Heart right ventricle (tissue), 16 donors: ENCODE data around the gene GOLGA8O. TPM values are rescaled to one million over a fixed set of nuclear protein-coding genes. Genes with fewer than 3 reads are reported as not detected.
"Not testable (repeated sequence)": the region's sequence is repeated elsewhere in the genome, so short reads cannot be mapped to it uniquely, and the experiment has no call there.

Experiments
- ATAC-seq, 8 donors: fragments of 200-7000 bp; cut with Tn5 transposase; one replicate each; pipeline ENCODE4 v1.9.1; 2020; ENCODE audit warnings: mild to moderate bottlenecking in 8 of 8, moderate library complexity in 8 of 8, moderate number of reproducible peaks in 1 of 8
- DNase-seq, 2 donors: peaks; one replicate each; pipeline ENCODE4 v3.0.0-alpha.2; 2020
- H3K27ac ChIP-seq, 10 donors: fragments of 200-600 bp; sonication (generic) in 2 of 10; one replicate each; pipeline versions ENCODE4 v1.5.0 to v1.8.0; 2020 to 2022; ENCODE audit warnings: mild to moderate bottlenecking in 3 of 10
- H3K27me3 ChIP-seq, 7 donors: fragments of 200-600 bp; one replicate each; pipeline ENCODE4 v1.8.0; 2021 to 2022; ENCODE audit warnings: mild to moderate bottlenecking in 2 of 7
- H3K36me3 ChIP-seq, 9 donors: fragments of 200-600 bp; sonication (generic) in 1 of 9; one replicate each; pipeline versions ENCODE4 v1.5.0 to v1.8.0; 2020 to 2022; ENCODE audit warnings: mild to moderate bottlenecking in 2 of 9
- H3K4me1 ChIP-seq, 9 donors: fragments of 200-600 bp; sonication (generic) in 1 of 9; one replicate each; pipeline versions ENCODE4 v1.5.0 to v1.8.0; 2020 to 2022; ENCODE audit warnings: mild to moderate bottlenecking in 4 of 9
- H3K4me3 ChIP-seq, 10 donors: fragments of 200-600 bp; sonication (generic) in 2 of 10; one replicate each; pipeline versions ENCODE4 v1.5.0 to v1.8.0; 2020 to 2022; ENCODE audit warnings: mild to moderate bottlenecking in 7 of 10, moderate library complexity in 2 of 10
- H3K9me3 ChIP-seq, 11 donors: fragments of 200-600 bp in 10 of 11; sonication (generic) in 2 of 11; one replicate each; pipeline versions ENCODE4 v1.5.0 to v1.8.0; 2013 to 2022; ENCODE audit warnings: mild to moderate bottlenecking in 2 of 11, control low read depth in 1 of 11, moderate library complexity in 1 of 11
- CTCF ChIP-seq, 9 donors: fragments of 200-600 bp; sonication (generic) in 2 of 9; IDR thresholded peaks; one replicate each; pipeline versions ENCODE4 v1.5.0 to v1.8.0; 2021 to 2022; ENCODE audit warnings: antibody characterized with exemption in 9 of 9, mild to moderate bottlenecking in 5 of 9, moderate library complexity in 1 of 9
- WGBS, 2 donors: extraction: QIAGEN DNeasy Blood & Tissue Kit; methylation state at CpG; one replicate each; pipeline ENCODE4 v1.1.7; 2013; ENCODE audit warnings: inconsistent platforms in 1 of 2; 5-methylcytosine and 5-hydroxymethylcytosine counted together
- intact Hi-C, 10 donors: fragments of 100-400 bp; cut with DNase I; formaldehyde crosslinking; loops; one replicate each; pipeline versions ENCODE4 v1.11.1 to v1.14.2; 2022
- polyA plus RNA-seq, 2 donors: library from polyadenylated mRNA; stranded (reverse); fragments of 200-250 nt; gene quantifications; one replicate each; pipeline ENCODE4 v1.2.3, GENCODE V29; 2013
- total RNA-seq, 10 donors: library from RNA; stranded (reverse); fragmentation: NEBNext Ultra II Directional in 3 of 10; extraction: Animal tissue kit (Norgen Biotek cat#: 25700) in 3 of 10; gene quantifications; one replicate each; pipeline versions ENCODE4 v1.2.1 to v1.2.4, GENCODE V29; 2021 to 2023
- donor health status: Arrhythmogenic right ventricular cardiomyopathy.
- donor health status: ischemic (EF 13 %, LVEDD 7.1; RV severe dilation, severe dysfunction).
- donor health status: healthy with polysubstance abuse.
- donor health status: DM: no; HTN: yes; CAD: no.
- donor health status: DM: no; HTN: no; CAD: no.
- donor health status: ischemic (EF 25% LVEDD 6.9; RV normal size, moderate dysfunction).
- donor health status: ischemic (EF 25% LVEDD 5.7; RV mildly dilated, moderate dysfunction).
- donor health status: healthy.
- donor health status: DM: yes; HTN: yes; CAD: no.
- donor health status: Ischemic cardiomyopathy.
- donor health status: ischemic (EF 35%, LVEDD 5.7; RV mildly dilated, moderate dysfunction).
- donor health status: nonischemic (EF 11% LVEDD 7.7; RV severe dilation, severe dysfunction).
- donor health status: DM: yes; HTN: yes; CAD: no.
- donor health status: PGD.
- donor health status: ischemic (EF 29% LVEDD 5.4; RV normal size, mild dysfunction).
- donor health status: nonischemic (EF 23%, LVEDD 6.1; RV moderate dilation, normal function).

Gene GOLGA8O
- total and polyA plus RNA-seq, 12 donors: 0.14 to 4.8 (median 0.72) TPM; not detected in 1

GRCh38 chr15:32440445-32440977 is 14.9 kb downstream of the GOLGA8O start:
- H3K27me3 ChIP-seq, H3K4me3 ChIP-seq, H3K9me3 ChIP-seq, ATAC-seq, H3K27ac ChIP-seq, intact Hi-C loops, H3K4me1 ChIP-seq, DNase-seq, H3K36me3 ChIP-seq: not testable (repeated sequence)
- WGBS, 2 donors: 15% methylated on average over 4 of the region's 12 CpGs; no CpG with 5 or more reads in 1 of the 2 donors
- TF ChIP-seq CTCF (IDR thresholded peaks at IDR 0.05): peak in 3 of 9 donors; percentile 10 to 24 (median 16)

DNA sequence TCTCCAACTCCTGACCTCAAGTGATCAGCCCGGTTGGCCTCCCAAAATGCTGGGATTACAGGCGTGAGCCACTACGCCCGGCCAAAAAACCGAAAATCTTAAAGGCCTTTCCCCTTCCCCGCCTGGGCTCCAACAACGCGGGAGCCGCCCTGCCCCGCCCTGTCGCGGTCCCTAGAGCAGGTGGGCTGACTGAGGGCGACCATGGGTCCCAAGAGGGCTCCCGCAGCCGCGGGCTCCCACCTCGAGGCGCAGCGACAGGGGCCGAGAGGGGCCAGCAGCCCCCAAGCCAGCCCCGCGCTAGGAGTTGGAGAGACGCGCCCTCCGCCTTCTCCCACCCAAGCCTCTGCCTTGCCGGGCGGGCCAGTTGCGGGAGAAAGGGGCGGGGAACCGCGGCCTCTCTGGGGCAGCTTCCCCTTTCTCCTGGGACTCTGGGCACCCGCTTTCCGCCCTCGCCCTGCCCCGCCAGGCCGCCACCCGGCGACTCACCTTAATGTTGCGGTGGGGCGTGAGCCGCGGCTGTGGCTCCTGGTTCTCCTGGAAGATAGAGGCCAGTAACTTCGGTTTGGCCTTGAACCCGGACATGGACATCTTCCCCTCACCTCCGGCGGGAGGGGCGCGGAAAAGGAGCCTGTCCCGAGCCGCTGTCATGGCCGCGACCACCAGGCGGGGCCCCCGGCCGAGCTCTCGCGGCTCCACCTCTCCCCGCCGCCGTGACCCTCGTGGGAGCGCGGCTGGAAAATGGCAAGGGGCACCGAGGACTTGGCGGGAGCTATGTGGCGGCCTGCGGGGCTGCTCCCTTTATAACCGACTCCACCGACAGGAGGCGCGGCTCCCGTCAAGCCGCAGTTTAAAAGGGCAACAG is 21.1 kb downstream of the GOLGA8O start:
- WGBS, 2 donors: no CpG with 5 or more reads among the region's 73 CpGs
- H3K4me1 ChIP-seq, DNase-seq, intact Hi-C loops, H3K27me3 ChIP-seq, H3K36me3 ChIP-seq, H3K9me3 ChIP-seq, H3K4me3 ChIP-seq, H3K27ac ChIP-seq: not testable (repeated sequence)
- peak; percentile 55 to 84 (median 73) for ATAC-seq

- WGBS, 2 donors: 67% methylated on average over 1 of the region's 4 CpGs; no CpG with 5 or more reads in 1 of the 2 donors
- H3K27ac ChIP-seq, H3K4me1 ChIP-seq, H3K4me3 ChIP-seq, H3K9me3 ChIP-seq, H3K27me3 ChIP-seq, intact Hi-C loops, H3K36me3 ChIP-seq, DNase-seq, ATAC-seq: not testable (repeated sequence)
Measured at GRCh38 chr15:32427635-32428034, 27.8 kb downstream of the GOLGA8O start.

- H3K9me3 ChIP-seq, H3K27ac ChIP-seq, H3K4me3 ChIP-seq, H3K27me3 ChIP-seq, ATAC-seq, intact Hi-C loops, DNase-seq, H3K4me1 ChIP-seq, H3K36me3 ChIP-seq: not testable (repeated sequence)
- 82 to 88% methylated on average over 4 of the region's 4 CpGs for WGBS, 2 donors
Measured at GRCh38 chr15:32426511-32426910, 28.9 kb downstream of the GOLGA8O start.

GRCh38 chr15:32407903-32408302 is 47.5 kb downstream of the GOLGA8O start:
- intact Hi-C loops, H3K4me1 ChIP-seq, ATAC-seq, DNase-seq, H3K4me3 ChIP-seq, H3K27ac ChIP-seq, H3K27me3 ChIP-seq, H3K9me3 ChIP-seq, H3K36me3 ChIP-seq: not testable (repeated sequence)
- TF ChIP-seq CTCF (IDR thresholded peaks at IDR 0.05): peak in 8 of 9 donors; percentile 6 to 50 (median 24)
- 0 to 7% methylated on average over 1 to 2 of the region's 3 CpGs for WGBS, 2 donors

GRCh38 chr15:32403192-32403591 is 52.2 kb downstream of the GOLGA8O start, which contains the start of gene GOLGA8K:
Gene GOLGA8K (minus strand): TSS chr15:32403292. CDS start chr15:32403194, 98 bp downstream.
- H3K9me3 ChIP-seq, ATAC-seq, intact Hi-C loops, H3K4me1 ChIP-seq, H3K36me3 ChIP-seq, H3K27ac ChIP-seq, DNase-seq, H3K27me3 ChIP-seq, H3K4me3 ChIP-seq: not testable (repeated sequence)
- WGBS, 2 donors: no CpG with 5 or more reads among the region's 8 CpGs

- H3K4me3 ChIP-seq, H3K27ac ChIP-seq, intact Hi-C loops, H3K27me3 ChIP-seq, H3K36me3 ChIP-seq, DNase-seq, ATAC-seq, H3K9me3 ChIP-seq, H3K4me1 ChIP-seq: not testable (repeated sequence)
- 60 to 90% methylated on average over 2 of the region's 8 CpGs for WGBS, 2 donors
Measured at GRCh38 chr15:32396522-32396921, 58.9 kb downstream of the GOLGA8O start.
